RPMI8226 (cell line): ENCODE results near the gene SOHLH1.

Source experiments
- DNase-seq: peaks from one replicate; pipeline ENCODE4 v3.0.0-alpha.2; 2015

Gene SOHLH1

GRCh38 chr9:135701959-135702721 lies 2.9 kb upstream of the SOHLH1 start, which contains the start of gene KCNT1:
TSS of gene KCNT1 (plus strand) at chr9:135702185. CDS start at chr9:135702259, 74 bp downstream.
- DNase-seq: peak; percentile 66

DNA sequence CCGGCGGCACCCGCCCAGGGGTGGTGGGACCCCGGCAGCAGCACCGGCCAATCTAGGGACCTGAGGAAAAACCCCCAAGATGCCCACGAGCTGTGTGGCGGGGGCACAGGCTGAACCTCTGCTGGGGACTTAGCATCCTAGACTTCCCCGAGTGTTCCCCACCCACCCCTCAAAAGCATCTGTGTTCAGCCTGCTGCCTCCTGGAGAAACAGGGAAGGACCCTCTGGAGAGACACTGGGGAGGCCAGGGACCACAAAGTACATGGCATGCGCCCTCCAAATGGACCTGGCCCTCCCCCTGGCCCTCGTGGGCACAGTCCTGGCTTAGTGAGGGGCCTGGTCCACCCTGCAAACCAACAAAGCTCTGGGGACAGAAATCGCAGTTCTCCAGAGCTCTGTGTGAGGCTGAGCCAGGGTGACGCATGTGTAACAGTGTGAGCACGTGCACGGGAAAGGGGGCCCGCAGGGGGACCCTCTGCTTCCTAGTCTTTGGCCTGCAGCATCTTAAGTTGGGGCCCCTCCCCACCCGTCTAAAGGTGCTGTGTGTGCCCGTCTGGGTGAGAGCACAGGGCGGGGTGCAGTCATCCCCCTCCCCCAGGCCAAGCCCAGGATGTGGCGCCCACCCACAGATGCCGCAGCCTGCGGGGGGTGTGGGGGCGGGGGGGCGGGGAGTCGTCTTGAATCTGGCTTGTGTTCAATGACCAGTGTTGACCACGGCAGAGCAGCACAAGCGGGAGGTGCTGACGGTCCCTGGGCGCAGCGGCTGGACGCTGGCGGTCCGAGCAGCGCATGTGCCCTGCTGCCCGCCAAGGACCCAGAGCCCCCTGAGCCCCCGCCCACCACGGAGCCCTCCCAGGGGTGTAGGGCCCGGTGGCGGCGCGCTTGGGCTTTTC lies 2.0 kb upstream of the SOHLH1 start:
- no peak for DNase-seq

DNA sequence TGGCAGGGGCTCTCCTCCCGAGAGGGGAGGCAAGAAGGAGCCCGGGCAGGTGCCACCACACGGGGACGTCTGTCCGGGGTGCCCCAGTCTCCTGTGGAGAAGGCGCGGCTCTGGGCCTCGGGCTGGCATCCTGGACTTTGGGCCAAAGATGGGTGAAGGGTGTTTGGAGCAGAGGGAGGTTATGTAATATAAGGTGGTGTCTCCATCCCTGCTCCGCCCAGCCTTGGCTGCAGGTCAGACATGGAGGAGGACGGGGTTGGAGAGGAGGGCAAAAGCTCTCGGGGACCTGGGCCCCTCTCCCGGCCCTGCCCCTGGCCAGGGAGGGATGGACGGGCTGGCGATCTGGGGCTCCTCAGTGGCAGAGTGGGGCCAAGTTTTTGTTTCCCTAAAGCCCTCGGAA lies 1.2 kb upstream of the SOHLH1 start:
- no peak for DNase-seq

- DNase-seq: peak; percentile 68
Measured at GRCh38 chr9:135698767-135699166, 514 bp downstream of the SOHLH1 start.

DNA sequence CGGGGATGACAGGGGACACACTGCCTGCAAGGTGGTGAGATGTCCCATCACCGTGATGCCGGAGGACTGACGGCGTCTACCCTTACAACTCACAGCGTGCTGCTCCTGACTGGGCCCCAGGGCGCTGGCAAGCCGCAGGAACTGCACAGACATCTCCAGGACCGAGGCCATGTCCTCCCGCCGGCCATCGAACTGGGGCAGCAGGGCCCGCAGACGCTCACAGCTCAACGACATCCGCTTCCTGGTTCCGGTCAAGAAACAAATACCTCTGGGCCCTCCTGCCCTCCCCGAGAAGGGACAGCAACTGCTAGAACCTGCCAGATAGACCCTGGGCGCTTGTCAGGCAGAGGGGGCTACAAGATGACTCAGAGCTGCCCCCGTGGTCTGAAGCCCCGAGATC lies 1.0 kb downstream of the SOHLH1 start:
- no peak for DNase-seq

- no peak for DNase-seq
Measured at GRCh38 chr9:135697226-135697625, 2.1 kb downstream of the SOHLH1 start.

DNA sequence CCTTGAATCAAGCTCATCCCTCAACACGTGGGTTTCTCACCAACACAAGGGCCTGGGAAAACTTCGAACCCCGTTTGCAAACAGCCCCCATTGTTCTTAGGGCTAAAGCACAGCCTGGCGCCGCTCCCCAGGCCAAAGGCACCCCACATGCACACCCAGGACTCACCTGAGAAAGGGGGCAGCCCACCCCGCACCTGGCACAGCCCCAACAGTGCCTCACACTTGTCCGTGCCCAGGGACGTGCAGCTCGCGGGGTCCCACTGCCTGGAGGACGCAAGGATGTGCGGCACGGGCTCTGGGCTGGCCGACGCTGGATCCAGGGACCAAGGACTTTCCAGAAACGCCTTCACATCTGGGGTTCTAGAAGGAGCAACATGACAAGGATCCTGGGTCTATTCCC lies 2.8 kb downstream of the SOHLH1 start:
- DNase-seq: no peak

DNA sequence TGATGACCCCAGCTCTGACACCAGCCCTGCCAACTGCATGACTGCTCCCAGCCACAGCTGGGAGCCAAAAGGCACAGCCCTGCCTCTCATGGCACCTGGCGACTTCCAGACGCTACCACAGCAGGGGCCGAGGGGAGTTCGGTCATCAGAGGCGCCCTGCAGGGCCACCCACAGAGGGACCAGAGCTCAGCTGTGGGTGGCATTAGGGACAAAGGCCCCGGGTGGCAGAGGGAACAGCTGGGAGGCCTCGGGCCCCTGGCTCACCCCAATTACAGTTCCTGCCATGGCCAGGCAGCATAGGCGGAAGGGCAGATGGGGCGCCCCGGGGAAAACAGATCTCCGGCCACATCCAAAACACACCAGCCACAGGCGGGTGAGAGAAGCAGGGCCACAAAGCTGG lies 3.6 kb downstream of the SOHLH1 start:
- no peak for DNase-seq

DNA sequence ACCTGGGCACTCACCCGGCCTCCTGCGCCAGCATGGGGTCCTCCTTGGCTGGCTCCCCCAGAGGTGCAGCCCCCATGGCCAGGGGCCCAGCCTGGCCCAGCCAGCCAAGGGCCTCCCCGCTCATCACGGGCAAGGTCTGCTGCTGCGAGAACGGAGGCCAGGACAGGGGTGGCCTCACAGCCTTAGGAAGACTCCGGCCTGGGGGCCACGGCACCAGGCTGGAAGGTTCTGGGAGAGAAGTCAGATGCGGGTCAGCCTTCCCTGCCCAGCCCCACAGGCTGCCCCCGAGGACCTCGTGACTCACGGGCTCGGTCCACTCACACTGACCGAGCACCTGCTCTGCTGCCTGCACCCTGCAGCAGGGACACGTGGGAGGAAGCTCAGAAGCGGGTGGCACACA lies 4.2 kb downstream of the SOHLH1 start:
- no peak for DNase-seq

- no peak for DNase-seq
Measured at GRCh38 chr9:135694414-135694813, 4.9 kb downstream of the SOHLH1 start.

DNA sequence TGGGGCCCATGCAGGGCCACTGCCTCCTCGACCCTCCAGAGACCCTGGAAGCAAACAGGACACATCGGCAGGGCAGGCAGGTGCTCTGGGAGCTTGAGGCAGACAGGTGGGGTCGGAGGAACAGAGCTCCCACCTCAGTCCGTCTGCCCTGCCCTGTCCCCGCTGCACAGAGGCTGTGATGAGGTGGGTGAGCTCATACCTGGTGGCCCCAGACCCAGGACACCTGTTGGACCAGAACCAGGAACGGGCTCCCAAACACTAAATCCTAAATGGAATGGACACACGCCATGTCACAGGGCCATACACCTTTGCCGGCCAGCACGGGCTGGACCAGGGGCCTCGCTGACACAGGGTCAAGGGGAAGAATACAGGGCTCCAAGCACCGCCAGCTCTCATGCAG lies 5.5 kb downstream of the SOHLH1 start:
- DNase-seq: no peak

DNA sequence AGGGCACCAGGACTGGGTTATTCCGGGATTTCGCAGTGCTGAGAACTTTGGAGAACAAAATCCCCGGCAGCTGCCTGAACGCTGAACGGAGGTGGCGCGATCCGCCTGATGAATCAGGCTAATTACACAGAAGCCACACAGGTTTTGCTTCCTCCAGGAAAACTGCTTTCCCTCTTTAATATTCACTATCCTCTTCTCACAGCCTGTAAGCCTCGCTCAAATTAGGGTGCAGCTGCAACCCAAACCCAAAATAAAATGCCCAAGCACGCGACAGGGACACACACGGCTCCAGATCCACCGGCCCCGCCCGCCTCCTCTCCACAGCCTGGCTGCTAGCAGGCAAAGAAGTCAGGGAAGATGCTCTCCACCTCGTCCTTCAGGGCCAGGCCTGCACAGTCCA lies 6.0 kb downstream of the SOHLH1 start:
- DNase-seq: no peak

DNA sequence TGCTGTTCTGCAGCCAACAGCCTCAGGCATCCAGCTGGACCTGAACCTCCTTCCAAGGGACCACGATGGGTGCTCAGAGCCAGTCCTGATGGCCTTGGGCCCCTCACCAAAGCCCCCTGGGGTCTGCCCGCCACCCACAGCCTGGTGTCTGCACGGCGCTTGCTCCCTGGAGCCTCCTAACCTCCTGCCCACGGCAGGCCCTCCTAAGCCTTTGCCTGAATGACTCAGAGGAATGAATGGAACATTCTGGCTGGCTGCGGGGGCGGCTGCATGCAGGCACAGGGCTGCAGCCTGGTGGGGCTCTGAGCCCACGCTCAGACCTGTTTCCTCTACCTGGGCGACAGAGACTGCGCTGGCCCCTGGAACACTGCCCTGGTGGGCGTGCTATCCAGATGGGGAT lies 6.9 kb downstream of the SOHLH1 start:
- DNase-seq: no peak

DNA sequence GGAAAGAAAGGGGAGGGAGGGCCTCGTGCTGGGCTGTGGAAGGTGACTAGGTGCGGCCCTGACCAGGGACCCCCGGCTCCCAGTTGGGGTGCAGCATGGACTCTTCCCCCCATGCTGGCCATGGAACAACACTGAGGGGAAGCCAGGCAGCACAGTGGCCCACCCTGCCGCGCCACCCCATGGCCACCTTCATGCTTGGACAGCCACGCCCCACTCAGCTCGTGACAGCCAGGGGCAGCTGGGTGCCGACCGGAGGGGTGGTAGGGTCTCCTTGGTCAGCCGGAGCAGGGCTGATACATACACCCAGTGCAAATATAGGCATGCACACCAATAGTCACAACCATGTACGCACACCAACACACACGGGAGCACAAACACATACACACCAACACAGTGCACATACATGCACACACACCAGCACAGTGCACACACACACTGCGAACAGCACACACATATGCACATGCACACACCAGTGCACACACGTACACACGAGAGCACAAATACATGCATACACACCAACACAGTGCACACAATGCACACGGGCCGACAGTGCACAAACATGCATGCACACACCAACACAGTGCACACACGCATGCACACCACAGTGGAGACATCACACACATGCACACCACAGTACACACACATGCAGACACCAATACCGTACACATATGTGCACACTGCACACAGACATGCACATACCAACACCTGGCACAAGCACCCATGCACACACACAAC lies 8.3 kb downstream of the SOHLH1 start:
- DNase-seq: no peak

DNA sequence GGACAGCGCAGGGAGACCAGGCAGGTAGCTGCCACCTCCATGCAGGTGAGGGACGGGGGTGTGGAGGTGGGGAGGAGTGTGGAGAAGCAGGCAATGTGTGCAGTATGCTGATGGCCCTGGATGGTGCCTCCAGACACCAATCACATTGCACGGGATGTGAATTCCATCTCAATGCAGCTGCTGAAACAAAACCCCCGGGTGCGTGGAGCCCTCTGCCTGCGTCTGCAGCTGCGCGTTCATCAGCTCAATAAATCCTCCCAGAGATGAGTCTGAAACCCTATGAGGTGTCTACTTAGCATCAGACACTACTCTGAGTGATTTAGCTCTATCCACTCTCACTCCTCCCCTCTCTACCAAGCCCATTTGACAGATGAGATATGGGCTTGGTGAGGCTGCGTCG lies 10.3 kb downstream of the SOHLH1 start:
- no peak for DNase-seq

DNA sequence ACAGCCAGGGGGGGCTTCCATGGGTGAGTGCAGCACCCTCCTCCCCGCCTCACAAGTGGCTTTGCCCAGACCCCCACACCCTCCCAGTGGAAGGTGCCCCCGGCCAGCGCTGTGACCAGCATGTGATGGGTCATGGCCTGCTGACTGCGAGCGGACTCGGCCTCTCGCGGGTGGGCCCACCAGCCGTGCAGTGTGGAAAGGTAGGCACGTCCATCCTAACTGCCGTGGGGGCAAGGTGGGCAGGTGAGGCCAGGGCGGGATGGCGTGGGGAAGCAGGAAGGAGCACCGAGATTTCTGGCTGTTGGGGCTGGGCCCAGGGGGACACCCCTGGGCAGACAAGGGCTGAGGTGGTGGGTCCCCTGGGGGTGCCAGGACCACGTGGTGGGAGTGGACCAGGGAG lies 12.1 kb downstream of the SOHLH1 start:
- DNase-seq: no peak

DNA sequence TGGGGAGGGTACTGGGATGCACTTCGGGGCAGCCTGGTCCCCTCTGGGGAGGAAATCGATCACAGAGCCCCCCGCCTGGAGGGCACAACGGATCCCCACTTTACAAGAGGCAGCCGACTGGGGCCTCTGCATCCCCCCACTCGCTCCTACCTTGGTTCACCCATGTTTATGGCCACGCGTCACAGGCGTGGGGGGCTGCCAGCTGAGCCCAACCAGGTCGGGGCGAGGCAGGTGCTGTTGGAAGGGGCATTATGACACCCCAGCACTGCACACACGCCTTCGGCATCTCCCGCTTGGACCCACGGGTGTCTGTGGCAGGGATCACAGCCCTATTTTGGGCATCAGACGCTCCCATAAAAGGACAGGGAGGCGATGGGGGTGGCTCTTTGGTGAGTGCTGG lies 14.6 kb downstream of the SOHLH1 start:
- DNase-seq: no peak

DNA sequence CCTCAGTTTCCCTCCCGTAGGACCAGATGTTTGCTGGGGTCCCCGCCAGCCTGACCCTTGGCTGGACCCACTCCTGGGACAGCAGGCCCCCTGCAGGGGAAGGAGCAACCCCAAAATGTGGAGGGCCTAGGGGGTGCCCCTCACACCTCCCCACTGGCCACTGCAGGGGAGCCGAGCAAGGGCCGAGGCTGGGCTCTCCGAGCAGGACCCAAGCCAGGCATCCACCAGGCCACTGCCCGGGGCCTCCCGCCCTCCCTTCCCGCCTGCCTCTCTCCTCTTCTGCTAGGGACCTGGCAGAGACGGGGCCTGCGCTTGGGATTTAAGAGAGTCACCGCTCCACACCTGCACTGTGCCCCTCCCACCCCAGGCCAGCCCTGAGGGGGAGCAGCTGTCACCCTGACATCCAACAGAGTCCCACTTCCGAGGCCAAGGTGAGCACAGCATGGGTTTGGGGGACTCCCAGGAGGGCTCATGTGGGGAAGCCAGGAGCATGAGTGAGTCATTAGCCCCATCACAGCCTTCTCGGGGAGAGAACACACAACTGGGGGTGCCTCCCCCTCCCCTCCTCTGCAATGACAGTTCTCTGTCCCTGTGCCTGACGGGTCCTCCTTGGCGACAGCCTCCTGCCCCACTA lies 15.8 kb downstream of the SOHLH1 start:
- DNase-seq: no peak

DNA sequence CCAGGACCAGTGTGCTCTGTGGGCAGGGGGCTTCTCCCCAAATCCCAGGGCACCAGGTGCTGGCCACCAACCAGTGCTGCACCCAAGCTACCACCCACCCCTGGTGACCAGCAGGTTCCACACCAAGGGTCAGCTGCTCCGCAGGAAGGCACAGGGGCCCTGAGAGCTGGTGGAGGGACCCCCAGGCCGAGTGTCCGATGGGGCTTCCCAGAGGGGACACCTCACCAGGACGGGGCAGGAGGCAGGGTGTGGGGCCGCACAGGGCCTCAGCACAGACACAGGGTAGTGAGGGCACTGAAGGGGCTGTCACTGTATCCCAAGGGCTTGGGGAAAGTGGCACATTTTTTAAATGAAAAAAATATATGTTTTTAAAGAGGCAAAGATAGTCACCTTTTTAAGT lies 18.1 kb downstream of the SOHLH1 start:
- no peak for DNase-seq

- DNase-seq: no peak
Measured at GRCh38 chr9:135680056-135680455, 19.2 kb downstream of the SOHLH1 start.

GRCh38 chr9:135678236-135679017 lies 20.9 kb downstream of the SOHLH1 start:
- DNase-seq: no peak

GRCh38 chr9:135677641-135678168 lies 21.6 kb downstream of the SOHLH1 start:
- DNase-seq: peak; percentile 59
